GM18507 (cell line): ENCODE measurements around the gene OR51V1.
"Not testable (repeated sequence)": the region's sequence is repeated elsewhere in the genome, so short reads cannot be mapped to it uniquely, and the experiment has no call there.

Experiments
- DNase-seq: peaks from one replicate; pipeline ENCODE4 v3.0.0; 2011; ENCODE audit warnings: low read depth; ENCODE audit not compliant: insufficient read length; ENCODE audit errors: extremely low spot score
- FAIRE-seq: peaks from 2 replicates; lab custom pipeline; 2011; peaks lifted over from hg19 to GRCh38; lab: Jason Lieb, UNC

Gene OR51V1

DNA sequence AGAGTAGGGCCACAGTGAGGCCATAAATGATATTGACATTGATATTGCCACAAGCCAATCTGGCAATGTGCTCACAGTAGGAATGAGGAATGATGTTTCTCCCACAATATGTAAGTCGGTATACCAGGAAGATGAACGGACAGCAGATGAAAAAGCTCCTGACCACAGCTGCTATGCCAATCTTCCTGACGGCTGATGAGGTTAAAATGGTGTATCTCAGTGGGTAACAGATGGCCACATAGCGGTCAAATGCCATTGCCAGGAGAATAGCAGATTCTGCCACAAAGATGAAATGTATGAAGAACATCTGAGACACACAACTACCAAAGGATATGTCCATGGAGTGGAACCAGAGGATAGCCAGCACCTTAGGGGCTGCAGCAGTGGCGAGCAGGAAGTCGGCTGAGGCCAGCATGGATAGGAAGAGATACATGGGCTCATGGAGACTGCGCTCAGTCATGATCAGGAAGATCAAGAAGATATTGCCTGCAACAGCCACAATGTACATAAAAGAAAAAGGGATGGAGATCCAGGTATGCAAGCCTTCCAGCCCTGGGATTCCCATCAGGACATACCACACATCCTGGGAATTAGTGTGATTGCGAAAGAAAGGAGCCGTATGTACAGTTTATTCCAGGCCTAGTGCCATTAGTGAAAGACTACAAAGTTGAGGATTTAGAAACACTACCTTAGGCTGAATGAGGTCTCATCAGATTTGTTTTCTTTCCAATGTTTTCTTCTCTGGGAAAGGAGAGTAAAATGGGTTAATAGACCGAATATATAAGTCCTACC, 22.2 kb downstream of the OR51V1 start:
- no peak for DNase-seq
- no peak for FAIRE-seq

DNA sequence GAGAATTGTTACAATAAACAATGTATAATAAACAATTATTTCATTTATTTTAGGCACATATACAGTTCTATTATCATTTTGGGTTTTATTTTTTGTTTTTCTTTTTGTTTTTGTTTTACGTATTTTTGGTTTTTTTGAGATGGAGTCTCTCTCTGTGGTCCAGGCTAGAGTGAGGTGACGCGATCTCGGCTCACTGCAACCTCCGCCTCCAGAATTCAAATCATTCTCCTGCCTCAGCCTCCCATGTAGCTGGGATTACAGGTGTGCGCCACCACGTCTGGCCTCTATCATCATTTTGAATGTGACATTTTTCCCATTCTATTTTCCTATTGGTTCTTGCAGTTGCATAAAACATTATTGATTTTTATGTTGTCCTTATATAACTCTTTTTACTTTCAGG, 25.5 kb downstream of the OR51V1 start:
- DNase-seq: no peak
- FAIRE-seq: no peak

DNA sequence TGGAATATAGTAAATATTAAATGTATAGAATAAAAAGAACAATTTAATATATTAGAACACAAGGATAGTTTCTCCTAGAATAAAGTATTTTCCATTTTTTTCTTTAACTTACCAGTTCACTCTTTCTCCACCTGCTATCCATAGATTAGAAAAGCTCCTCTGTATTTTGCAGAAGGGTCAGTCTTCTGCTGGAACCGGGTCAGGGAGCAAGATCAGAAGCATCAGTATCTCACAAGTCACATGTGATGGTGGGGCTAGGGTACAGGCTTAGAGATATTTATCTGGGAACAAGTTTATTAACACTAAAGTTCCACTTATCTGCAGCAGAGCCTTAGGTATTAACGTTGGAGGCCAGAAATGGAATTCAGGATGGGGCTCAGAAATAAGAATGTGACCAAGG, 28.6 kb downstream of the OR51V1 start:
- FAIRE-seq: no peak

DNA sequence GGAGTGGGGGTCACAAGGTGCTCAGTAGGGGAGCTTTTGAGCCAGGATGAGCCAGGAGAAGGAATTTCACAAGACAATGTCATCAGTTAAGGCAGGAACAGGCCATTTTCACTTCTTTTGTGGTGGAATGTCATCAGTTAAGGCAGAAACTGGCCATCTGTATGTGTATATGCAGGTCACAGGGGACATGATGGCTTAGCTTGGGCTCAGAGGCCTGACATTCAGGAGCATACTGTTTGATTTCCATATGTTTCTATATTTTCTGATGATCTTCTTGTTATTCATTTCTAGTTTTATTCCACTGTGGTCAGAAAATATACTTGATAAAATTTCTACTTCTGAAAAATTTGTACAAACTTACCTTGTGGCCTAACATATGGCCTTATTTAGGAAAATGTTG, 34.6 kb downstream of the OR51V1 start:
- FAIRE-seq, DNase-seq: not testable (repeated sequence)

More for the DNA sequence above, 28.6 kb downstream of the OR51V1 start:
- no peak for DNase-seq

DNA sequence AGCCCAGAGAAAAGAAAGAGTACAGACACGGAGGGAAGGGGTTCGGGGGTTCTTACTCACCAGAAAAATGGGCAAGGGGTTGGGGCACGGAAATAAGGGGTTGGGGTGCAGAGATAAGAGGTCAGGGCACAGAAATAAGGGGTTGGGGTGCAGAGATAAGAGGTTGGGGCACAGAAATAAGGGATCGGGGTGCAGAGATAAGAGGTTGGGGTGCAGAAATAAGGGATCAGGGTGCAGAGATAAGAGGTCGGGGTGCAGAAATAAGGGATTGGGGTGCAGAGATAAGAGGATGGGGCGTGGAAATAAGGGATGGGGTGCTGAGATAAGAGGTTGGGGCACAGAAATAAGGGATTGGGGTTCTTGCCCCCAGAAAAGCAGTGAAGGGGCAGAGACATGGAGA, 35.7 kb downstream of the OR51V1 start:
- FAIRE-seq, DNase-seq: not testable (repeated sequence)

DNA sequence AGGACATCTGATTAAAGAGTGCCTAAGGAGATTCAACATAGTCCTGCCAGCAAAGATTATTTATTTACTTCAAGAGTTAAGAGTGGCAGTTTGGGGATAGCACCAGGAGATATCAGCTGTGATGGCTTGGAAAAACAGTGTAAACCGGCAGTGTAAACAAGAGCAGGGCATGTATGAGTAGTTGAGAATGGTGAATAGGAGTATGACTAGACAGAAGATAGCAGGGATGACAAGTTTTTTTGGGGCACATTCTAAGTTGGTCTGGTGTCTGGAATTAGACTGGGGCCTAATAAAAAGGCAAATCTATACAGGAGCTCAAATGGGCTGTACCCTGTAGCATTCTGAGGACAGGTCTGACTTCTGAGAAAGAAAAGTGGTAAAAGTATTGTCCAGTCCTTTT, 39.4 kb downstream of the OR51V1 start:
- not testable (repeated sequence) for DNase-seq, FAIRE-seq

DNA sequence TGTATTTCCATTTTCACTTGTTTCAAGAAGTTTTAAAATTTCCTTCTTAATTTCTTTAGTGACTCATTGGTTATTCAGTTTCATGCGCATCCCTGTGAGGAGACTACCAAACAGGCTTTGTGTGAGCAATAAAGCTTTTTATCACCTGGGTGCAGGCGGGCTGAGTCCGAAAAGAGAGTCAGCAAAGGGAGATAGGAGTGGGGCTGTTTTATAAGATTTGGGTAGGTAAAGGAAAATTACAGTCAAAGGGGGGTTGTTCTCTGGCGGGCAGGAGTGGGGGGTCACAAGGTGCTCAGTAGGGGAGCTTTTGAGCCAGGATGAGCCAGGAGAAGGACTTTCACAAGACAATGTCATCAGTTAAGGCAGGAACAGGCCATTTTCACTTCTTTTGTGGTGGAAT, 40.3 kb downstream of the OR51V1 start:
- not testable (repeated sequence) for DNase-seq, FAIRE-seq

DNA sequence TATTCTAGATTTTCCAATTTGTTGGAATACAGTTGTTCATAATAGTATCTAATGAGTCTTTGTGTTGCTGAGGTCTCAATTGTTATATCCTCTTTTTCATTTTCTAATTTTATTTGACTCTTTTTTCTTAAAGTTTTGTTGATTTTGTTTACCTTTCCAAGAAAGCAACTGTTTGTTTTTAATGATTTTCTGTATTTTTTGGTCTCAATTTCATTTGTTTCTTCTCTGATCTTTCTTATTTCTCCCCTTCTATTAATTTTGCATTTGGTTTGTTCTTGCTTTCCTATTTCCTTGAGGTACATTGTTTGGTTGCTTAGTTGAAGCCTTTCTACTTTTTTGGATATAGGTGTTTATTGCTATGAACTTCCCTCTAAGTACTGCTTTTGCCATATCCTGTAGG, 40.7 kb downstream of the OR51V1 start:
- no peak for FAIRE-seq
- DNase-seq: no peak

DNA sequence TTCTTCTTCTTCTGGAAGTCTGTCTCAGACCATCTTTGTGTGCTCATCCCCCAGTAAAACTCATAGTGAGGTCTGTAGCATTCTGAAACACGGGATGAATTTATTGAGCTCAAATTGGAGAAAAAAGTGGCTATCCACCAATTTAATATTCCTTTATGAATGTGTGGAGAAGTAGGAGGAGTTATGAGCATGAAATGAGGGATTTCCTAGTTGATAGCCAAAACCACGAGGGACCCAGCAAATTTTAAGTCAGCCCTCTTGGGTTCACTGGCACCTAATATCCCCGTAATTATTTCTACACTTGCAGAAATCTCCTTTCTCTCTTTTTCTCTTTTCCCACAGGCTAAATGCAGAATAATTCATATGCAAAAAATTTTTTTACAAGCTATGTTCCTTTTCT, 45.8 kb downstream of the OR51V1 start, which contains the start of gene OR52A1:
OR52A1 (minus strand) TSS at position 101 of the 400 bp plus-strand sequence. CDS start 2,388 bp downstream, outside the sequence.
- DNase-seq (no peak), FAIRE-seq (no peak)

DNA sequence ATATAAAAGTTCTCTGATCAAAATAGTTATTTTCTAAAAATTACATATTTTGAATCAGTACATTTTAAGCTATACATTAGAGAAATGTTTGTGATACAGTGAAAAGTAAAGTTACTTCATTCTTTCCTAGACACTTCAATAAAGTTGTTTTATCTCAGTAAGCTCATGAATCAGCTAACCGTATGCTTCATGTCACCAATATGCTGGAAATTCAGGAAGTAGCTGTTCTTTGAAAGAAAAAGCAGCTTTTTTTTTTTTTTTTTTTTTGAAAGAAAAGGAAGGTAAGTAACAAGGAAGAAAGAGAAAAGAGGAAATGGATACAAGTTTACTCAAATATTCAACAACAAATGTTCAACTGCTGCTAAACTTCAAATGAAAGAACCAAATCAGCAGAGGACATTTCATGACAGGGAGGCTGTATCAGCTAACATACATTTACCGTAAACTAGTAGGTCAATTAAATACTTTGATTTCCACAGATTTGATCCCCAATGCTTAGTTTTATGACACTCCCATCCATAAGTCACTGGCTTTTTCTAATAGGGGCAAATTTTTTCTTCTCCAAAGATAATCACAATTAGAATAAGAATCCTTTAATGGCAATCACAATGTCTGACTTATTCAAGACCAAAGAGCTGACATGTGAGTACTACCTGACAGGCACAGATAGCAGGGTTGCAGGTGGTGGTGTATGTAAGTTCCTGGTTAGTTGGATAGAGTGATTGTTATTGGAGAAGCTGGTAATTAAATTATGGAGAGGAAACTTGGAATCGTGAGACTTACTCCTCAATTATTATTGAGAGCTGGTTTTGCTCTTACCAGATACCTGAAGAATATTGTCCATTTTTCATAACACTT, 46.7 kb downstream of the OR51V1 start:
- FAIRE-seq (no peak), DNase-seq (no peak)

DNA sequence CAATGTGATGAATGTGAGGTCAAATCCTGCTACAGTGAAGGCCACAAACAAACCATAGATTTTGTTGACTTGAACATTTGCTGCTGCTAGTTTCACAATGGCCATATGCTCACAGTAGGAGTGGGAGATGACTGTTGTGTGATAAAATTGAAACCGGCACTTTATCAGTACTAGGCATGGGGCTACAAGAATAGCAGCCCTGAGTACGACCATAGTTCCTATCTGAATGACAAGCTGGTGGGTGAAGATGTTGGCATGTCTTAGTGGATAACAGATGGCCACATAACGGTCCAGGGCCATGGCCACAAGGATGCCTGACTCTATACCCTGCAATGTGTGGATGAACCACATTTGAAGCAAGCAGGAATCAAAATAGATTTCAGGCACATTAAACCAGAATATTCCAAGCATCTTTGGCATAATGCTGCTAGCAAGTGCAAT, 48.7 kb downstream of the OR51V1 start:
- no peak for FAIRE-seq

More for the DNA sequence above, 48.7 kb downstream of the OR51V1 start:
- no peak for DNase-seq
